Hepatocyte (in vitro differentiated cells): ENCODE measurements around the gene RFTN1. TPM values are rescaled to one million over a fixed set of nuclear protein-coding genes. Genes with fewer than 3 reads are reported as not detected.

Source experiments
- DNase-seq: peaks from one replicate; pipeline ENCODE4 v3.0.0-alpha.2; 2016; ENCODE audit warnings: low spot score
- H2AFZ ChIP-seq: fragments of 200-600 bp; sonication (generic); 2 replicates; pipeline ENCODE4 v1.6.0; 2016; ENCODE audit warnings: antibody characterized with exemption, mild to moderate bottlenecking
- H3K27ac ChIP-seq: fragments of 200-600 bp; sonication (generic); 2 replicates; pipeline ENCODE4 v1.5.1; 2016; ENCODE audit warnings: mild to moderate bottlenecking
- H3K27me3 ChIP-seq: fragments of 200-600 bp; sonication (generic); 2 replicates; pipeline ENCODE4 v1.6.1; 2016
- H3K36me3 ChIP-seq: fragments of 200-600 bp; sonication (generic); replicated peaks from 2 replicates; pipeline ENCODE4 v1.5.1; 2016; ENCODE audit warnings: low read depth; ENCODE audit not compliant: insufficient read depth
- H3K4me1 ChIP-seq: fragments of 200-600 bp; sonication (generic); 2 replicates; pipeline ENCODE4 v1.5.1; 2016; ENCODE audit warnings: mild to moderate bottlenecking, moderate library complexity; ENCODE audit not compliant: insufficient read depth
- H3K4me2 ChIP-seq: fragments of 200-600 bp; sonication (generic); 2 replicates; pipeline ENCODE4 v1.6.0; 2016
- H3K4me3 ChIP-seq: fragments of 200-600 bp; sonication (generic); 2 replicates; pipeline ENCODE4 v1.5.1; 2016; ENCODE audit warnings: mild to moderate bottlenecking
- H3K79me2 ChIP-seq: fragments of 200-600 bp; sonication (generic); 2 replicates; pipeline ENCODE4 v1.6.0; 2017; ENCODE audit warnings: mild to moderate bottlenecking
- H3K9me2 ChIP-seq: fragments of 200-600 bp; sonication (generic); replicated peaks from 2 replicates; pipeline ENCODE4 v1.6.0; 2017; ENCODE audit warnings: mild to moderate bottlenecking; ENCODE audit not compliant: insufficient read depth
- H3K9me3 ChIP-seq: fragments of 200-600 bp; sonication (generic); 2 replicates; pipeline ENCODE4 v1.5.1; 2016; ENCODE audit warnings: low read depth, mild to moderate bottlenecking
- H4K20me1 ChIP-seq: fragments of 200-600 bp; sonication (generic); 2 replicates; pipeline ENCODE4 v1.6.0; 2016; ENCODE audit warnings: mild to moderate bottlenecking; ENCODE audit not compliant: insufficient read depth, poor library complexity, severe bottlenecking
- EZH2 ChIP-seq: fragments of 200-600 bp; sonication (generic); IDR thresholded peaks from 2 replicates; pipeline ENCODE4 v1.6.1; 2016; ENCODE audit warnings: antibody characterized with exemption, mild to moderate bottlenecking, borderline replicate concordance
- EZH2phosphoT487 ChIP-seq: fragments of 200-600 bp; sonication (generic); IDR thresholded peaks from one replicate; pipeline ENCODE4 v1.6.1; 2018; ENCODE audit warnings: antibody characterized with exemption, mild to moderate bottlenecking, low read depth, moderate library complexity; ENCODE audit not compliant: unreplicated experiment, severe bottlenecking
- WGBS: methylation state at CpG from one replicate; pipeline ENCODE4 v1.1.6; 2016; ENCODE audit warnings: low lambda C conversion rate; ENCODE audit errors: missing lambda C conversion rate; 5-methylcytosine and 5-hydroxymethylcytosine counted together
- polyA plus RNA-seq: library from polyadenylated mRNA; unstranded; fragments of >200 nt; fragmentation: Nextera tagmentation; extraction: Ambion mirVana; gene quantifications from 2 replicates; pipeline ENCODE4 v1.2.1, GENCODE V29; 2016
- total RNA-seq: library from RNA; depleted of rRNA; stranded (reverse); fragments of >200 nt; gene quantifications from 2 replicates; pipeline ENCODE4 v1.2.3, GENCODE V29; 2014
- TF ChIP-seq, protein P1 (sequence below): fragments of 200-600 bp; sonication (generic); IDR thresholded peaks from 2 replicates; pipeline ENCODE4 v1.5.1; 2016; ENCODE audit warnings: antibody characterized with exemption, mild to moderate bottlenecking; ENCODE audit not compliant: poor library complexity

The RFTN1 gene
- total and polyA plus RNA-seq, 2 experiments from 2014 or later = 10.0 to 14.9 TPM

- H3K27me3 ChIP-seq = no peaks in the 10 kb centered on the region
- no peaks in the 10 kb centered on the region for H3K4me1 ChIP-seq
- H3K27ac ChIP-seq = peak overlapping the region; percentile 23
- no peaks in the 10 kb centered on the region for H4K20me1 ChIP-seq
- no peaks in the 10 kb centered on the region for H3K9me3 ChIP-seq
- H3K4me3 ChIP-seq = no peak overlapping the region
- TF ChIP-seq EZH2phosphoT487 (no peak), EZH2 (no peak)
- TF ChIP-seq, protein P1, sequence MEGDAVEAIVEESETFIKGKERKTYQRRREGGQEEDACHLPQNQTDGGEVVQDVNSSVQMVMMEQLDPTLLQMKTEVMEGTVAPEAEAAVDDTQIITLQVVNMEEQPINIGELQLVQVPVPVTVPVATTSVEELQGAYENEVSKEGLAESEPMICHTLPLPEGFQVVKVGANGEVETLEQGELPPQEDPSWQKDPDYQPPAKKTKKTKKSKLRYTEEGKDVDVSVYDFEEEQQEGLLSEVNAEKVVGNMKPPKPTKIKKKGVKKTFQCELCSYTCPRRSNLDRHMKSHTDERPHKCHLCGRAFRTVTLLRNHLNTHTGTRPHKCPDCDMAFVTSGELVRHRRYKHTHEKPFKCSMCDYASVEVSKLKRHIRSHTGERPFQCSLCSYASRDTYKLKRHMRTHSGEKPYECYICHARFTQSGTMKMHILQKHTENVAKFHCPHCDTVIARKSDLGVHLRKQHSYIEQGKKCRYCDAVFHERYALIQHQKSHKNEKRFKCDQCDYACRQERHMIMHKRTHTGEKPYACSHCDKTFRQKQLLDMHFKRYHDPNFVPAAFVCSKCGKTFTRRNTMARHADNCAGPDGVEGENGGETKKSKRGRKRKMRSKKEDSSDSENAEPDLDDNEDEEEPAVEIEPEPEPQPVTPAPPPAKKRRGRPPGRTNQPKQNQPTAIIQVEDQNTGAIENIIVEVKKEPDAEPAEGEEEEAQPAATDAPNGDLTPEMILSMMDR = no peak
- no peaks in the 10 kb centered on the region for H3K36me3 ChIP-seq
- H3K9me2 ChIP-seq = no peaks in the 10 kb centered on the region
- peak; percentile 47 for DNase-seq
- no peak overlapping the region for H2AFZ ChIP-seq
- WGBS = 37% methylated on average over 6 of the region's 6 CpGs
- H3K79me2 ChIP-seq = no peaks in the 10 kb centered on the region
- H3K4me2 ChIP-seq = no peak overlapping the region
Measured at GRCh38 chr3:16448639-16449070, 64.8 kb downstream of the RFTN1 start.

DNA sequence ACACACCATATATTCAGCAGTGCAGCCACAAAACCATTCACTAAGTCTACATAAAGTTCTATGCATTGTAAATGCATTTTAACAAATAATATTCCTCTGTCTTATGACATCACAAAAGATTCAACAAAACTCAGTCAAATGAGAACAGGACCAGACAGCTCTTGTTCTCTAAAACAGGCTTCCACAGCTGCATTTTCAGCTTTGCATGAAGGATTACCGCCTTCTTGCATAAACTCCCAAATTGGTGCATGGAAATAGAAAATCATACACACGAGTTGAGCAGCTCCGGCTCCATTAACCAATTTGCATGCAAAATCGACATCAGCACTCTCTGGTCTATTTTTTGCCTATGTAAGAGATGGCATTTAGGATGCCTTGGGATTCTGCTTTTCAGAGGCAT lies 66.4 kb downstream of the RFTN1 start:
- H2AFZ ChIP-seq = no peak overlapping the region
- no peak for TF ChIP-seq EZH2
- no peak for TF ChIP-seq EZH2phosphoT487
- TF ChIP-seq, protein P1 = no peak
- no peak overlapping the region for H3K4me3 ChIP-seq
- no peaks in the 10 kb centered on the region for H3K27me3 ChIP-seq
- no peaks in the 10 kb centered on the region for H3K79me2 ChIP-seq
- no peaks in the 10 kb centered on the region for H3K36me3 ChIP-seq
- no peaks in the 10 kb centered on the region for H3K9me2 ChIP-seq
- WGBS = 91% methylated on average over 4 of the region's 4 CpGs
- no peak overlapping the region for H3K4me2 ChIP-seq
- H3K9me3 ChIP-seq = no peaks in the 10 kb centered on the region
- H3K27ac ChIP-seq = no peak overlapping the region
- DNase-seq = no peak
- no peaks in the 10 kb centered on the region for H4K20me1 ChIP-seq
- no peaks in the 10 kb centered on the region for H3K4me1 ChIP-seq

- TF ChIP-seq EZH2phosphoT487 (no peak), EZH2 (no peak)
- TF ChIP-seq, protein P1 = no peak
- Histone ChIP-seq H3K27me3 (no peaks in the 10 kb centered on the region), H3K4me3 (no peak overlapping the region), H3K9me2 (no peaks in the 10 kb centered on the region), H4K20me1 (no peaks in the 10 kb centered on the region), H3K79me2 (no peaks in the 10 kb centered on the region), H3K36me3 (no peaks in the 10 kb centered on the region), H2AFZ (no peak overlapping the region), H3K27ac (no peak overlapping the region), H3K4me1 (no peaks in the 10 kb centered on the region), H3K9me3 (no peaks in the 10 kb centered on the region), H3K4me2 (no peak overlapping the region)
- 92% methylated on average over 6 of the region's 6 CpGs for WGBS
- DNase-seq = no peak
Measured at GRCh38 chr3:16444344-16444743, 69.2 kb downstream of the RFTN1 start.

DNA sequence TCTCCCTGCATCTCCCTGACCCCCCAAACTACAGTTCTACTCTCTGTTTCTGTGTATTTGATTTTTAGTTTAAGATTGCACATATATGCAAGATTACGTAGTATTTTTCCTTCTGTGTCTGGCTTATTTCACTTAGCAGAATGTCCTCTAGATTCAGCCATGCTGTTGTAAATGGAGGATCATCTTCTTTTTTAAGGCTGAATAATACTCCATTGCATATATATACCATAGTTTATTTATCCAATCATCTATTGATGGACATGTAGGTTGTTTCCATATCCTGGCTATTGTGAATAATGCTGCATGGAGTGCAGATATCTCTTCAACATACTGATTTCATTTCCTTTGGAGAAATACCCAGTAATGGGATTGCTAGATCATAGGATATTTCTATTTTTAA lies 70.8 kb downstream of the RFTN1 start:
- Histone ChIP-seq H4K20me1 (no peaks in the 10 kb centered on the region), H3K27ac (no peak overlapping the region), H3K36me3 (no peaks in the 10 kb centered on the region), H3K9me3 (no peaks in the 10 kb centered on the region), H3K4me3 (no peak overlapping the region), H3K4me2 (no peak overlapping the region), H3K79me2 (no peaks in the 10 kb centered on the region), H3K4me1 (no peaks in the 10 kb centered on the region), H2AFZ (no peak overlapping the region), H3K27me3 (no peaks in the 10 kb centered on the region), H3K9me2 (no peaks in the 10 kb centered on the region)
- no peak for DNase-seq
- TF ChIP-seq, protein P1 = no peak
- TF ChIP-seq EZH2phosphoT487 = no peak
- TF ChIP-seq EZH2 = no peak
- WGBS = 100% methylated on average over 1 of the region's 1 CpG
